ENCODE results near the gene MRPL14.

The MRPL14 gene

DNA sequence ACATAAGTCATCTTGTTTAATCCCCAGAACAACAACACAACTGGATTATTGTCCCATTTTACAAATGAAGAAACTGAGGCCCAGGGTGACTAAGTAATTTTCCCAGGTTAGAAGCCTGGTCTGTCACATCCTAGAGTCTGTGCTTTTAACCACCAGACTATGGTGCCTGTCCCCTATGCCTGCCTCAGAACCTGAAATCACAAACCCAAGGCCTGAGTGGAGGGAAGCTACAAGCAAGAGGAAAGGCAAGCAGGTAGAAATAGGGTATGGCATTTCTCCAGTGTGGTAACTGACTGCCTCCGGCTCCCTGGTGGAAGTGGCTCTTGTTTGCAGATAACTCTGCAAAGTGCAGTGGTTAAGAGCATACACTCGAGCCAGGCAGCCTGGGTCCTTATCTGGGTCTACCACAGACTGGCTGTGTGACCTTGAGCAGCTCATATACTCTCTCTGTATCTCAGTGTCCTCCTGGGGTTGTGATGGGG, 2.6 kb upstream of the MRPL14 start:
- TF ChIP-seq CTCF (conservative IDR thresholded peaks at IDR 0.05; ENCODE audit: low read depth), result no peak
- no peak for DNase-seq (ENCODE audit: low spot score)
- CTCF ChIA-PET, result interaction anchor here (1.0 kb wide), 2 partner anchors 13 to 19 kb away, joined by 3 read pairs; no protein-coding TSS in a partner anchor
- H3K27ac ChIP-seq, result peak overlapping the region; percentile 53
- POLR2A ChIA-PET (ENCODE audit: low non-redundant PET), result no interaction called here

DNA sequence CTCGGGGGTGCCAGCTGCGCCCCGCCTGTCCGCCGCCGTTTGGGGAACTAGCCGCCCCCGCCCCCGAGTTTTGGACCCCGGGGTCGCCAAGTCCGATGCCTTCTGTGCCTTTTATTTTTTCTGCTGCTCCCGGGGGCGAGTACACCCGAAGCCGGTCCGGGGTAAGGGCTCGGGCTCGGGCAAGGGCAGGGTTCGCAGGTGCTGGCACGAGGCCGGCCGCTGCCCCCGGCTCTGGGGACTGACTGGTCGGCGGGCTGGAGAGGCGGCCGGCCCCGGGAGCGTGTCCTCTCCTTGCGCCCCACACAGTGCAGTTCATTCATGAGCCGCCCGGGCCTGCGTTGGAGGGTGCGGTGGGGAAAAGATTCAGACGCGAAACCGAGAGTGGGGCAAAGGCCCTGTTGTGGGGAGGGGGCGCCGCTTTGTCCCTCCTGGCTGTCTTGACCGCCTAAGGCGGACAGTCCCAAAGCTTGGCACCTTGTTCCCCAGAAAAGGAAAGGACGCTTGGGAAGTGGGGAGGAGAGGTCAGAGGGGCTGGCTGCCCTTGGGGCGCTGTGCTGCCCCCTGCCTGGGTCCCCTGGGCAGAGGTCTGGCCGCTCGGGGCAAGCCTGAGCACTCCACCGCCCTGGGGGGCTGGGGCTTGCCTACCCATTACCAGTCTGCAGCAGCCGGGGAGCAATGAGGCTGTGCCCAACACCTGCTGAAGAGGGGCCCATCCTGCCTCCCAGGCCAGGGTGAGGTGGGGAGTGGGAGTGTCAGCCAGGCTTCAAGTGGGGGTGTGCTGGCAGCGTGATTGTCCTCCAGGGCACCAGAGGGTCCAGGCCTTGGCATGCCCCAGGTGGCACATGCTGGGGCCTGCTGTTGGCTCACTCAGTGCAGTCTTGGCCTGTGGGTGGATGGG, 1.0 kb upstream of the MRPL14 start:
- ChIA-PET POLR2A (ENCODE audit: low non-redundant PET) (interaction anchor here (0.6 kb wide), 1 partner anchor 32 kb away, joined by 3 read pairs; no protein-coding TSS in a partner anchor), CTCF (no interaction called here)
- TF ChIP-seq CTCF (conservative IDR thresholded peaks at IDR 0.05; ENCODE audit: low read depth), result no peak
- DNase-seq (ENCODE audit: low spot score), result peak; percentile 45
- peak overlapping the region; percentile 89 for H3K27ac ChIP-seq

DNA sequence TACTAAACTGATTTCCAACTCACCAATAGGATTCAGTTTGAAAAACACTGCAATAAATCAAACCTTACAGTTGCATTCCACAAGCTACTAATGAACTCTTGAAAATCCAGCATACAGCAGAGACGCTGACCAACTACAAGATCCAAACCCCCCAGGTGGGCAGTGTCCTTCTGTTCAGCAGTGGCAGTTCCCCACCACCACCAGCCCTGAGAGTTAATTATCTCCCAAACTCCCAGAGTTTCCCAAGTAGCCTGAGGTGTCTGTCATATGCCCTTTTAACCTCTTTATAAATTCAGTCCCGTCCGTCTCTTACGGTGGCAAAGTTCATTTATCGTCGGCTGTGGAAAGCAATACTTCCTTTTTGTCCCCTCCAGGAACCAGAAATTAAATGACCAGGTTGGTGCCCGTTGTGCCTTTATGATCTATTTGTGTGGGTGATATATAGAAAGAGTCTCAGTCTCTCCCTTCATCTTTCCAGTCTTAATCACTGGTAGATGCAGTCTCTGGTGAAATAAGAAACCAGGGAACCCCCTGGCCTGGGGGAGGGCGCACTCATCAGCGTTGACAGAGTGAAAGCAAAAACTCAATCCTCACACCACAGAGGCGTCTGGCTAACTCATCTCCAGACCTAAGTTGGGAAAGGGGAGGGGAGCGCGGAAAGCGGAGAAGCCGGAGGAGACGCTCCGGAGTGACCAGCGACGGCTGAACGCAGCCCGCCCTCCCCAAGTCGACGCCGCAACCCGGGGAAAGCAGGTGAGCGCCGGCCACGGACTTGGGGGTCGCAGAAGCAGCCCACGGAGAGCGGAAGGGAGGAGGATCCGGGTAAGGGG, 717 bp downstream of the MRPL14 start:
- ChIA-PET CTCF (no interaction called here), POLR2A (ENCODE audit: low non-redundant PET) (no interaction called here)

GRCh38 chr6:44123544-44123943, 3.7 kb downstream of the MRPL14 start:
- no peak for DNase-seq (ENCODE audit: low spot score)
- ChIA-PET POLR2A (ENCODE audit: low non-redundant PET) (no interaction called here), CTCF (interaction anchor here (1.2 kb wide), 1 partner anchor 24 kb away, joined by 3 read pairs; no protein-coding TSS in a partner anchor)
- no peak overlapping the region for H3K27ac ChIP-seq
- TF ChIP-seq CTCF (conservative IDR thresholded peaks at IDR 0.05; ENCODE audit: low read depth), result no peak

More for the DNA sequence above, 717 bp downstream of the MRPL14 start:
- no peak for TF ChIP-seq CTCF (conservative IDR thresholded peaks at IDR 0.05; ENCODE audit: low read depth)
- H3K27ac ChIP-seq, result peak overlapping the region; percentile 89
- peak; percentile 74 for DNase-seq (ENCODE audit: low spot score)

GRCh38 chr6:44122801-44123200, 4.5 kb downstream of the MRPL14 start:
- ChIA-PET POLR2A (ENCODE audit: low non-redundant PET) (no interaction called here), CTCF (no interaction called here)
- H3K27ac ChIP-seq, result no peak overlapping the region
- TF ChIP-seq CTCF (conservative IDR thresholded peaks at IDR 0.05; ENCODE audit: low read depth), result no peak
- DNase-seq (ENCODE audit: low spot score), result no peak

Data from RWPE1 (cell line).